ENCODE measurements around the gene MACROD2. TPM values are rescaled to one million over a fixed set of nuclear protein-coding genes. Genes with fewer than 3 reads are reported as not detected.

Gene MACROD2
- total and polyA plus RNA-seq, 4 donors, result 0.66 to 10.5 (median 3.3) TPM

GRCh38 chr20:15265581-15266309 is 1270.4 kb downstream of the MACROD2 start:
- TF ChIP-seq HNF4A (conservative IDR thresholded peaks at IDR 0.05), result no peak
- no peak for TF ChIP-seq RAD21 (IDR thresholded peaks at IDR 0.05)
- TF ChIP-seq EGR1 (IDR thresholded peaks at IDR 0.05; ENCODE audit: low read depth in 2 of 2), result no peak
- TF ChIP-seq ZBTB33 (IDR thresholded peaks at IDR 0.05), result no peak
- no peak for TF ChIP-seq GABPA (IDR thresholded peaks at IDR 0.05 in 1 of 2, conservative IDR thresholded peaks at IDR 0.05 in 1 of 2)
- TF ChIP-seq TAF1 (conservative IDR thresholded peaks at IDR 0.05), result no peak
- TF ChIP-seq NR2F2 (IDR thresholded peaks at IDR 0.05), result no peak
- TF ChIP-seq MAX (IDR thresholded peaks at IDR 0.05), result no peak
- TF ChIP-seq FOXA2 (IDR thresholded peaks at IDR 0.05), result no peak
- TF ChIP-seq HNF4G (IDR thresholded peaks at IDR 0.05), result no peak
- no peak for TF ChIP-seq FOXA1 (IDR thresholded peaks at IDR 0.05)
- TF ChIP-seq REST (IDR thresholded peaks at IDR 0.05), result no peak
- TF ChIP-seq CTCF (IDR thresholded peaks at IDR 0.05; ENCODE audit: low read depth, low read length, missing input control), result no peak
- no peaks in the 10 kb centered on the region for H3K27me3 ChIP-seq (ENCODE audit: control insufficient read depth in 4 of 4, insufficient read depth in 4 of 4, low read length in 3 of 4)
- DNase-seq (ENCODE audit: low spot score), result no peak
- H3K36me3 ChIP-seq (ENCODE audit: control insufficient read depth in 4 of 4, insufficient read depth in 3 of 4, low read depth in 1 of 4, low read length in 3 of 4), result no peaks in the 10 kb centered on the region
- WGBS, result 54% methylated on average over 1 of the region's 1 CpG
- H3K9ac ChIP-seq (ENCODE audit: low read depth in 1 of 2, low read length in 2 of 2), result no peak overlapping the region
- H3K4me3 ChIP-seq (ENCODE audit: low read depth in 1 of 3, low read length in 3 of 3), result no peak overlapping the region
- H3K27ac ChIP-seq (ENCODE audit: low read depth in 1 of 2, low read length in 2 of 2), result no peak overlapping the region
- H3K4me1 ChIP-seq (ENCODE audit: control insufficient read depth in 4 of 4, insufficient read depth in 4 of 4, low read length in 3 of 4), result no peaks in the 10 kb centered on the region
- H3K9me3 ChIP-seq (ENCODE audit: control insufficient read depth in 4 of 4, low read length in 3 of 4), result peaks cover 0 to 2% (median 0%) of the 10 kb centered on the region in 4 donors

- Histone ChIP-seq H3K9me3 (ENCODE audit: control insufficient read depth in 4 of 4, low read length in 3 of 4) (peaks cover 0 to 2% (median 0%) of the 10 kb centered on the region in 4 donors), H3K36me3 (ENCODE audit: control insufficient read depth in 4 of 4, insufficient read depth in 3 of 4, low read depth in 1 of 4, low read length in 3 of 4) (no peaks in the 10 kb centered on the region), H3K4me1 (ENCODE audit: control insufficient read depth in 4 of 4, insufficient read depth in 4 of 4, low read length in 3 of 4) (no peaks in the 10 kb centered on the region), H3K4me3 (ENCODE audit: low read depth in 1 of 3, low read length in 3 of 3) (no peak overlapping the region), H3K9ac (ENCODE audit: low read depth in 1 of 2, low read length in 2 of 2) (no peak overlapping the region), H3K27ac (ENCODE audit: low read depth in 1 of 2, low read length in 2 of 2) (no peak overlapping the region), H3K27me3 (ENCODE audit: control insufficient read depth in 4 of 4, insufficient read depth in 4 of 4, low read length in 3 of 4) (no peaks in the 10 kb centered on the region)
- DNase-seq (ENCODE audit: low spot score), result no peak
- 50% methylated on average over 1 of the region's 1 CpG for WGBS
- no peak for TF ChIP-seq ATF3 (IDR thresholded peaks at IDR 0.05)
- no peak for TF ChIP-seq YY1 (IDR thresholded peaks at IDR 0.05)
- TF ChIP-seq RAD21 (IDR thresholded peaks at IDR 0.05), result no peak
- no peak for TF ChIP-seq GABPA (IDR thresholded peaks at IDR 0.05 in 1 of 2, conservative IDR thresholded peaks at IDR 0.05 in 1 of 2)
- TF ChIP-seq NR2F2 (IDR thresholded peaks at IDR 0.05), result no peak
- no peak for TF ChIP-seq FOXA1 (IDR thresholded peaks at IDR 0.05)
- TF ChIP-seq EGR1 (IDR thresholded peaks at IDR 0.05; ENCODE audit: low read depth in 2 of 2), result no peak
- no peak for TF ChIP-seq HNF4A (conservative IDR thresholded peaks at IDR 0.05)
- no peak for TF ChIP-seq RXRA (IDR thresholded peaks at IDR 0.05)
- no peak for TF ChIP-seq TAF1 (conservative IDR thresholded peaks at IDR 0.05)
- TF ChIP-seq CTCF (IDR thresholded peaks at IDR 0.05; ENCODE audit: low read depth, low read length, missing input control), result no peak
- TF ChIP-seq SP1 (IDR thresholded peaks at IDR 0.05), result no peak
- no peak for TF ChIP-seq ZBTB33 (IDR thresholded peaks at IDR 0.05)
- TF ChIP-seq JUND (IDR thresholded peaks at IDR 0.05), result no peak
These were observed 1272.6 kb downstream of the MACROD2 start for GRCh38 chr20:15267935-15268334.

Measured in liver (tissue), 9 donors.